Medulla oblongata (tissue), 1 donor: ENCODE results near the gene TBC1D20.
"Not testable (repeated sequence)": the region's sequence is repeated elsewhere in the genome, so short reads cannot be mapped to it uniquely, and the experiment has no call there.

Experiments used
- DNase-seq: peaks from one replicate; pipeline ENCODE4 v3.0.0-alpha.2; 2015; ENCODE audit errors: extremely low spot score

The TBC1D20 gene

DNA sequence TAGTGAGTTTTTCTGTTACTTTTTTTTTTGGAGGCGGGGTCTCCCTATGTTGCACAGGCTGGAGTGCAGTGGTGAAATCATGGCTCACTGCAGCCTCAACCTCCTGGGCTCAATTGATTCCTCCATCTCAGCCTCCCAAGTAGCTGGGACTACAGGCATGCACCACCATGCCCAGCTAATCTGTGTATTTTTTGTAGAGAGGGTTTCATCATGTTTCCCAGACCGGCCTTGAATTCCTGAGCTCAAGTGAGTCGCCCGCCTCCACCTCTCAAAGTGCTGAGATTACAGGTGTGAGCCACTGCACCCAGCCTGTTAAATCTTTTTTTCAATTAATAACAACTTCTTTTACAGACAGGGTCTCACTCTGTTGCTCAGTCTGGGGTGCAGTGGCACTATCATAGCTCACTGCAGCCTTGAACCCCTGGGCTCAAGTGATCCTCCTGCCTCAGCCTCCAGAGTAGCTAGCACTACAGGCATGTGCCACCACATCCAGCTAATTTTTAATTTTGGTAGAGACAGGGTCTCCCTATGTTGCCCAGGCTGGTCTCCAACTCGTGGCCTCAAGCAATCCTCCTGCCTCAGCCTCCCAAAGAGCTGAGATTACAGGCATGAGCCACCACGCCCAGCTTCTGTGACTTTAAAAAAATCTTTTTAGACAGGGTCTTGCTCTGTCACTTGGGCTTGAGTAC, 14.4 kb upstream of the TBC1D20 start:
- not testable (repeated sequence) for DNase-seq

DNA sequence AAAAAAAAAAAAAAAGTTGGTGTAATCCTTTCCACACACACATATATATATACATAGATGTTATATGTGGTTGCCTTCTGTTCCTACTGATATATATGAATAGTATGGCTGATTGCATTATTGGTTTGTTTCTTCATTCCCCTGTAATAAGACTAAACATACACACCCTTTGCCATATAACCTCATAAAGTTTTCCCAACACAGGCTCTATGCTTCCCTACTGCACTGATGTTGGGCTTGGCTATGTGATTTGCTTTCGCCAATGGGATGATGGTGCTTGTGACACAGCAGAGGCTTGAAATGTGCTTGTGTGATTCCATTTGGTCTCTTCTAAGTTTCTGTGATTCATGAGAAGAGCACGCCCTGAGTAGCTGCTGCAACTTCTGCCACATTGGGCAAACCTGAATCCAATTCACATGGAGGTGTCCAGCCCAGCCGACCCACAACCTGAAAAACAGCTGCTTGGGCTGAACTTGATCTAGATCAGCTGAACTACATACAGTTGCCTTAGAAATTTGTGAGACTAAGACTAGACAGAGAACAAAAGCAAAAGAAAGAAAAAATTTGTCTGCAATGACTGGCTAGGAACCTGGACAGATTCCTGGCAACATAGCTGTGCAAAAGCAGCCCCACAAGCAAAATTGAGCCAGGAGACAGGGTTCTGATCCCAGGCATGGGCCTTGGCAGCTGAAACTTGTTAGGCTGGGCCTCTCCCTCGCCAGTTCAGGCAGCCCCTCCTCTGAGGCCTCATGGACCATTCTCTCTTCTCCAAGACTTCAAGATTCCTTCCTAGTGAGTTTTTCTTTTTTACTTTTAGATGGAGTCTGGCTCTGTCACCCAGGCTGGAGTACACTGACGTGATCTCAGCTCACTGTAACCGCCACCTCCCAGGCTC, 13.4 kb upstream of the TBC1D20 start:
- no peak for DNase-seq

DNA sequence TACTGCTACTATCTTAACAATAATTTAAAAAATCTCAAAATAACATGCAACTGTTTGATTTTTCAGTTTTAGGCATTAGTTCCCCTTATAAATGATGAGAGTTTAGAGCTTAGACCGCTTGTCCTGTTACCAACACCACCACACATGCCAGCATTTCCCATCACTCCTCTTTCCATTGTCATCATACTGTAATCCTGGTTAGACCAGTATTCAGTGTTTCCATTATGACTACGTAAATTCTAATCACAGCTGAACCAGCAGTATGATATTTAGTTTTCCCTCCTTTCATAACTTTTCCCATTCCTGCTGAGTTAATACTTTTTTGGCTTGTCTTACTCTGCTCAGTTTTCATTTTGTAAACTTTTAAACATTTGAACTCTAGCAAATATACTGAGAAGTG, 12.2 kb upstream of the TBC1D20 start:
- DNase-seq: no peak

DNA sequence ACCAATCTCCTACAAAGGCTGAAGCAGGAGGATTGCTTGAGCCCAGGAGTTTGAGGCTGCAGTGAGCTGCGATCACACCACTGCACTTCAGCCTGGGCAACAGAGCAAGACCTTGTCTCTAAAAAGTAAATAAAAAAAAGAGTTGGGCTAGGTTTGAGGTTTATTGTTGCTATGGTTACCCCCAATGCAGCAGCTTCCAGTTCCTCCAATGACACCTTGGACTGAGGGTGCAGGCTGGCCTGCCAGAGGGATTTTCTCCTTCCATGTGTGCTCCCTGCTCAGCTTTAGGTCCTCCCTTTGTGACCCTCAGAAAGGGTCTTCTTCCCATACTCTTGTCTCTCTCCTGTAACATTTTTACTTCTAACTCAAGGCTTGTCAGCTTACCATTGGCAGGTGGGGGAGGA, 10.6 kb upstream of the TBC1D20 start:
- DNase-seq: no peak

DNA sequence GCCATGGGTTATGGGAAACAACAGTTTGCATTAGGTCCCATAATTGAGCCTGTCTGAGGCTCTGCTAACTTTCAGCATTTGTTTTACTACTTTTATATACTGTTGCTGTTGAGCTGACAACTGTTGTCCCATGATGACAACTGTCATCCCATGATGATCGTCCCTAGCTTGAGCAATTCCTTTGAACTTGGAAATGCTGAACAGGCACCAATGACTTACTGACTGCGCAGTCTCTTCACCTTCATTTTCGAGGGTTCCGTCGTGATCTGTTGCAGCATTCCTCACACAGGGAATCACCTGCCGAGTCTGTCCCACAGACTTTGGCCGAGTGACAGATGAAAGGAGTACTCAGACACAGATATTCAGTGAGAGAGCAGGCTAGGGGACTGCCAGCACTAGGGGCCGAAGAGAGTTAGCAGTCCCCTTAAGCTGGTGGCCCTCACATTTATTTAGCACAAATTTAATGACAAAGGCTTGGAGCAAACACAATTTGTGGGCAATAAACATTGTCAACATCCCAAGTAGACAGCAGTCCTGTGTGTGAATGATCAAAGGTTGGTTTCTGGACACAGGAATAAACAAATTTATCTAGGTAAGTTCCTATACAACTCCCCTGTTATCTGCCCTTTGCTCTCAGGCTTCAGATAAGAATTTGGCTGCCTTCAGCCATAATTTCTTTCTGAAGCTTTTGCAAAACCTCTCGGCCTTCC, 10.0 kb upstream of the TBC1D20 start:
- DNase-seq: no peak

DNA sequence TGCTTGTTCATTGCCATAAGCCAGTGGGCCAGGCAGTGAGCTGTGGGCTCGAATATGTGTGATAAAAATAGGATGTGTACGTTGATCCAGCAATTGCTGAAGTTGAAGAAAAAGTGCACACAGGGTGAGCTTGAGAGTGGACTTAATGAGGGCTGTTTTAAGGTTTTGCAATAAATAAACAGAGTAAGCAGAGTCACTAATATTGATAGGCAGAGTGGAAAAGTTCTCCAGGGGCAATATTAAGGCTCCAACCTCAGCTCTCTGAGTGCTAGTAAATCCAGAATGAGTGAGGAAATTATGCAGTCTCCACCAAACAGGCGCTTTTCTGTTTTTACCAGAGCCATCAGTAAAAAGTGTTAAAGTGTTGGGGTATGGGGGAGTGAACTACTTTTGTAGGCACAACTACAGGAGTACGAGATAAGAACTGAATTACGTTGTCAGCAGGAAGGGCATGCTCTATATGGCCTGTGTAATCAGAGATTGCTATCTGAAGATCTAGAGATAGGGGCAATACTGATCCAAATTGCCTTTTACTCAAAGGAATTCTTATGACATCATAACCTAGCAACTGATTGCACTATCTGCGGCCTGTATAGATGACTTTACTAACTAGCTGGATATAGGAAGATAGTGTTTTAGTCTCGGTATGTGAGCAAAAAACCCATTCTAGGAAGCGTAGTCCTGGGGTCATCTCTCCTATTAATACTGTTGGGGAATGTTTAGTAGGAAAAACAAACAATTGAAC, 7.6 kb upstream of the TBC1D20 start:
- no peak for DNase-seq

DNA sequence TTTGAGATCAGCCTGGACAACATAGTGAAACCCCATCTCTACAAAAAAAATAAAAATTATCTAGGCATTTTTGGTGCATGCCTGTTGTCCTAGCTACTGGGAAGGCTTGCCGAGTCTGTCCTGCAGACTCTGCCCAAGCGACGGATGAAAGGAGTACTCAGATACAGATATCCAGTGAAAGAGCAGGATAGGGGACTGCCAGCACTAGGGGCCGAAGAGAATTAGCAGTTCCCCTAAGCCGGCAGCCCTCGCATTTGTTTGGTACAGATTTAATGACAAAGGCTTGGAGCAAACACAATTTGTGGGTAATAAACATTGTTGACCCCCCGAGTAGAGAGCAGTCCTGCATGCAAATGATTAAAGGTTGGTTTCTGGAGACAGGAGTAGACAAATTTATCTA, 5.4 kb upstream of the TBC1D20 start:
- DNase-seq: no peak

DNA sequence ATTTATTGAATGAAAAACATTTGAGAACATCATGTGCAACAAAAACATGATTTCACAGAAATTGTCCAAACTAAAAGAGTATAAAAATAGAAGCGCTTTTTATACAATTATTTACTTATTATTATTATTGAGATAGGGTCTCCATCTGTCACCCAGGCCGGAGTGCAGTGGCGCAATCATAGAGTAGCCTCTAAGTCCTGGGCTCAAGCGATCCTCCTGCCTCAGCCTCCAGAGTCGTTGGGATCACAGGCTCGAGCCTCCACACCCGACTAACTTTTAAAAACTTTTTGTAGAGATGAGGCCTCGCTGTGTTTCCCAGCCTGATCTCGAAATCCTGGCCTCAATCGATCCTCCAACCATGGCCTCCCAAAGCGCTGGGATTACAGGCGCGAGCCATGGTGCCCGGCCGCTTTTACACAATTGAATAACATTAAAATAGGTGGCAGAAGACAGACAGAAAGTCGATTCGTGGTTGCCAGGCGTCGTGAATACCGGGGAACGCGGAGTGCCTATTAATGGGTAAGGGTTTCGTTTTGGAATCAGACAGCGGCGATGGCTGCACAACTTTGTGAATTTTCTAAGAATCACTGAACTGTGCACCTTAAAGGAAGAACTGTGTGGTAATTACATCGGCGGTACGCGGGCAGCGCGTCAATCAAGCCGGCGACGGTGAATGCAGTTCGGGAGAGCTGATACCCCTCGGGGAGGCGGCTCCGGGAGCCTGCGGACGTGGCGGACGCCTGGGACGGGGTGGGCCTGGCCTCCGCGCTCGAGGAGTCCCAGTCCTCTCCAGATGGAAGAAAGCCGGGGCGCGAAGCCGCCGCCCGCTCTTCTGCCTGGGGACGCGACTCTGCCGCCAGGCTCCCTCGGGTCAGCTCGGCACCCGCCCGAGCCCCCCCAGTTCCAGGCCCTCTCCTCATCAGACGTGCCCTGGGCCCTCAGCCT, 807 bp downstream of the TBC1D20 start:
- DNase-seq: peak; percentile 37

DNA sequence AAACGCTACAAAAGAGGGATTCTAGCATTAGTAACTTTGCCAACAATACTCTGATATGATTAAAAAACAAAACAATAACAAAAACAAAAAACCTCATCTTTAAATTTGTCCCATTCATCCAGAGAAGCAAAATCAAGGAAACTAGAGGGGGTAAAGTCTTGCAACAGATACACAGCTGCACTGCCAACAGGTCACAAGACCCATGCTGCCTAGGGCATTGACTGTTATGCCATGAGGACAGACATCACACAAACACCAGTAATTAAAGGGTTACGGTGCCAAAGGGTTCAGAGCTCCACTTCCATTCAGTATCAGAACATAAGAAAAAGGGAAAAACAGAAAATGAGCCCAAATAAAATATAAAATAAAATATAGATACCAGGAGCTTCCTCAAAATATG, 1.6 kb downstream of the TBC1D20 start:
- peak; percentile 70 for DNase-seq

DNA sequence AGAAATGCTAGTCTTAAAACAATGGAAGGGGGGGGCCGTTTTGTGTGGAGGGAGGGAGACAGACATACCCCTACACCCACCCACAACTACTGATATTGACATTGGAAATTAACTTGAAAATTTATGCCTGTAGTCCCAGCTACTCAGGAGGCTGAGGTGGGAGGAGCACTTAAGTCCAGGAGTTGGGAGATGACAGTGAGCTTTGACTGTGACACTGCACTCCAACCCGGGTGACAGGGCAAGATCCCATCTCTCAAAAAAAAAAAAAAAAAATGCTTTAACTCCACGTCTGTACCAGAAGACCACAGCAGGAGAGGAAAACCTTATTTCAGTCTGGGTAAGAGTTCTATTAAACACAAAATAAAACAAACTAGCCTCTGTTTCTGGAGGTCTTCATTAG, 2.2 kb downstream of the TBC1D20 start:
- DNase-seq: no peak

DNA sequence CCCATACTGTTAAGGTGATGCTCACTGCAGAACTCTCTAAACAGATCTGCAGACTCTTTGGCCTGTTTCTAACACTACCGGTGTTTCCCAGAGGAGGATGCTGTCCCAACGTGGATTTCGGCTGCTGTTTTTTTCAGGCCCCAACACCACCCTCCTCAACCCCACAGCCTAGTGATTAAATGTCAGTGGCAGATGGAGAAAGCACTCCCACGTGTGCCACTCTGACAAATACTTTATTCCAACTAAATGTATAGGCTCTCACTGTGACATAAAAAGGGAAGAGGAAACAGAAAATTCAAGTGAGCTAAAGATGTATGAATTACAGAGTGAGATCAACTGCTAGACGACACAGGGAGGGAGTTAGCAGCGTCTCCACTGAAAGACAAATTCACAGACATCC, 3.6 kb downstream of the TBC1D20 start:
- DNase-seq: no peak

DNA sequence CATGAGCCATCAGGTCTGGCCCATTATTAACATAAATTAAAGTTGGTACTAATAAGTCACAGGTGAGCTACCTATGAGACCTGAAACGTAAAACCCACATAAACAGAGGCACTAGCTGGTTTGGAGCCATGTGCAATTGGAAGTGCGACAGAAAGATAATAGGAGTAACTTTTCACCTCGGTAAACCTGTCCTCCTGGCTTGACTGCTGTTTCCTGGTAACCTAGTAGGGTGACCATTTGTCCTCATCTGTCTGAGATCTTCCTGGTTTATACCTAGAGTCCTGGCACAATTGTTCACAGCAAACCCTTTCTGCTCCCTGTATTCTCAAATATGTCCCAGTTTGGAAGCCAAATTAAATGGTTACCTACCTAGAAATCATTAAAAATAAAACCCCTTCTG, 7.4 kb downstream of the TBC1D20 start:
- DNase-seq: no peak

DNA sequence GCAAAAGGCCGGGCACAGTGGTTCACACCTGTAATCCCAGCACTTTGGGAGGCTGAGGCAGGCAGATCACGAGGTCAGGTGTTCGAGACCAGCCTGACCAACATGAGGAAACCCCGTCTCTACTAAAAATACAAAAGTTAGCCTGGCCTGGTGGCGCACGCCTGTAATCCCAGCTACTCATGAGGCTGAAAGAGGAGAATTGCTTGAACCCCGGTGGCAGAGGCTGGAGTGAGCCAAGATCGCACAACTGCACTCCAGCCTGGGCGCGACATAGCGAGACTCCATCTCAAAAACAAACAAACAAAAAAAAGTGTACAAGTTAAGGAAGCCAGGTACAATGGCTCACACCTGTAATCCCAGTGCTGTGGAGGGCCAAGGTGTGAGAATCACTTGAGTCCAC, 10.3 kb downstream of the TBC1D20 start:
- not testable (repeated sequence) for DNase-seq

DNA sequence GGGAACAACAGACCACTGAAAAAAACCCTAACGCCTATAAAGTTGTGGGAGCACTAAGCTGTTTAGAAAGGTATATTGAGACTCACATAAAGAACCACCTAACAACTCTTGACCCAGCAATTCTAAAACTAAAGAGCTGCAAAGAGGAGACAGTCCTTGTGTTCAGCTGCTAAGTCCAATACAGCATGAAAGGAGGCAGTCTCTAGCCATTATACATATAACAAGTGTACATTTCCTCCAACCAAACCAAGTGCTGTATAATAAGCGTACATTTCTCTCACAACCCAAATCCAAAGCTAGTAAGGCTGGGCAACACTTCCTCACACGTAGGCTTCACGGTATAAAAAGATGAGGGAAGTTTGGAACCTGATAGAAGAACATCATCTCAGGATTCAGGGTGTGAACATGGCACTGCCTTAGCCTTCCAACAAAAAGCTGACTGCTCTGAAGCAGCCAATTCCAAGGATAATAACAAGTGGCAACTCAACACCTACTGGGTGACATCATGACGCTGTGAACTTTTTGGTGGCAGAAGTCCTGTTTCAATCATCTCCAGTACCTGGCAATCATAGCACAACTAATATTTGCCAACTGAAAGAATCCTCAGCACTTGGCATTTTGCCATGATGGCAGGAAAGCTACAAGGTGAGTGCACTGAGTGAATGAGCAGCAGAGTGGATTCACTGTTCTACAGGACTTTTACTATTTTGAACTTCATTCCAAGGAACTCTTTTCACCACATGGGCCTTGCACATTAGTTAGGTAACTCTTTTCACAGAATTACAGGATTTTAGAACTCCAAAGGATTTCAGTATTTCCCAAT, 16.6 kb downstream of the TBC1D20 start:
- no peak for DNase-seq

DNA sequence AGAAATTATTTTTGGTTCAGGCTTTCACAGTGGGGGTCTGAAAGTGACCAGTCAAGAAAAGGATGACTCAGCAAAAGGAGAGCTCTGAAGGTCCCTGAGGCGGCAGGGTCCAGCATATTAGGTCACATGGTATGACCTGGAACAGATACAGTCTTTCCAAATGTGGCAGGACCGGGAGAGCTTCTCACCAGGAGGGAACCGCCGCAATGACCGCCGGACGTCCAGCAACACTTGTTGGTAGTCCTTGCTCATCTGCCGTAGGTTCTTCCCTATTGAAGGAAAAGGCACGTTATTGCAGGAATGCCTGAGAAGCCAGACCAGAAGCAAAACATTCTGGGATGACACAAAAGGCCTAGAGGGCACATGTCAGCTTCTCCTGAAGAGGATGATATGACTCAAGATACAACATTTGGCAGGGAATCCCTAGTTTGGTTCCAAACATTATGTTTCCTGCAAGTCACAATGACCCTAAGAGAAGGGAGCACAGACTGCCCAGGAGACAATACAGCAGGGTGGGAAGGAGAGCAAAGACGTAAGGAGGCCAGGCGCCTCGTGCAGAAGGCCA, 17.4 kb downstream of the TBC1D20 start:
- no peak for DNase-seq

DNA sequence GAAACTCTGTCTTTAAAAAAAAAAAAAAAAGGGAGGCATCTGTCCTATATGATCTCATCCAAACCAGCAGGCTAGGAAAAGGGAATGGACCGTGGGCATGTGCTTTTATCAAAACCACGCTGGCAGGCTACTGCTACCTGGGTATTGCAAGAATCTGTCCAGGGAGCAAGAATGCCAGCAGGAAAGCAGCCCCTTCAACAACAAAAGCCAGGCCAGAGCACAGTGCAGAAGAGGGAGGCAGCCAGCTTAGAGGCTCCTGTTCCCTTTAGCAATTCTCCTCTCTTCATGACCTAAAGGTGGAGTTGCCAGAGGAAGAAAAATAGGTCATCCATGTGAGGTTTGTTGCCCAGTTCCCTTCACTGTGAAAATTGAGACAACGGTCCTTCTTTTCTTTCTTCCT, 18.2 kb downstream of the TBC1D20 start:
- no peak for DNase-seq

DNA sequence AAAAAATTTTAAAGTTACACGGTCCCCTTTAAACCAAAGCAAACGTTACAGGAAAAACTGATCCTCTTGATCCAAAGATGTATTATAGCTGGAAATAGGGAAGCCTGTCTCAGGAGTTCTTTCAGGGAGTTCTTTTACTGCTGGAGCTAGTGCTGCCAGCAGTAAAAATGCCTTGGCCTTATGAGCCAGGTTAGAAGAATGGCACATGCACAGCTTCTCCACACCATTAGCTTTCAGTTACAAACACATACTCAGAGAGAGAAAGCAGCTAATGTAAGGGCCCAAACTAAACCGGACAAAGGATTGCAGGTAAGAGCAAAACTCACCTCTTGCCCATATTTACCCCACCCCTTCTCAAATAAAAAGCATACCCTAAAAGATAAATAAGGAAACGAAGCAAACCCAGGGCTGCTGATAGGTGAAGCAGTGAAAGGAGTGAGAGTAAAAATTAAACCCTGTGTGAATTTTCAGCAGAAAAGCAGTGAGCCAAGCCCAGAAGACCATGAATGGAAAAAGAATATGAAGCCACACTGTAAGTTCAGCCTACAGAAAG, 19.0 kb downstream of the TBC1D20 start:
- DNase-seq: no peak

DNA sequence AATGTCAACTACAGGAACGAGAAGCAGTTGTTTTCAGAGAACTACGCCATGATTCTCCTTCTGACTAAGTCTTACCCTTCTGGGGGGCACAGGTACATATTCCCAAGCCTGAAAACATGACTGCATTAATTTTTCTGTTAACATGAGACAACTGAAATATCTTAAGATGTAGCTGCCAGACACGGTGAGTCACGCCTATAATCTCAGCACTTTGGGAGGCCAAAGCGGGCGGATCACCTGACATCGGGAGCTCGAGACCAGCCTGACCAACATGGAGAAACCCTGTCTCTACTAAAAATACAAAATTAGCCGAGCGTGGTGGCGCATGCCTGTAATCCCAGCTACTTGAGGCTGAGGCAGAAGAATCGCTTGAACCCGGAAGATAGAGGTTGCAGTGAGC, 21.7 kb downstream of the TBC1D20 start:
- no peak for DNase-seq

DNA sequence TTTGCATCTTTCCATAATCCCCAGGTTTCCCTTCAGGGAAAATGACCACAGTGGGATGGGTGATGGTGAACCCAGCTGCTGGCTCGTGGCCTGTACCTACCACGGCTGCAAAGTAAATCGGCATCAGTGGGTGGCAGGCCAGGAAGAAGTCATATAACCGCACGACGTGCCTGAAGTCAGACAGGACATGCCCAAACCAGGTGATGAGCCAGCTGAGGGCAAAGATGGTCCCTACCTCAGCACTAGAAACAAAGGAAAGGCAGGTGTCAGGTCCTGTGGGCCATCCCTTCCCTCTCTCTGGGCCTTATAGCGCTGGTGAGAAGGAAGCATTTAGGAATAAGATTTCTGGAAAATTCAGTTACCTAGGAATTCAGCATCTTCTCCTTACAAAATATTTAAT, 22.2 kb downstream of the TBC1D20 start:
- no peak for DNase-seq
